HG02798 (cell line): ENCODE results near the gene ATG7.
"Not testable (repeated sequence)": the region's sequence is repeated elsewhere in the genome, so short reads cannot be mapped to it uniquely, and the experiment has no call there.

Experiments used
- ATAC-seq: cut with Tn5 transposase; IDR thresholded peaks from one replicate; pipeline ENCODE4 v1.9.1; 2021; ENCODE audit warnings: mild to moderate bottlenecking; ENCODE audit not compliant: unreplicated experiment, poor library complexity

The ATG7 gene

DNA sequence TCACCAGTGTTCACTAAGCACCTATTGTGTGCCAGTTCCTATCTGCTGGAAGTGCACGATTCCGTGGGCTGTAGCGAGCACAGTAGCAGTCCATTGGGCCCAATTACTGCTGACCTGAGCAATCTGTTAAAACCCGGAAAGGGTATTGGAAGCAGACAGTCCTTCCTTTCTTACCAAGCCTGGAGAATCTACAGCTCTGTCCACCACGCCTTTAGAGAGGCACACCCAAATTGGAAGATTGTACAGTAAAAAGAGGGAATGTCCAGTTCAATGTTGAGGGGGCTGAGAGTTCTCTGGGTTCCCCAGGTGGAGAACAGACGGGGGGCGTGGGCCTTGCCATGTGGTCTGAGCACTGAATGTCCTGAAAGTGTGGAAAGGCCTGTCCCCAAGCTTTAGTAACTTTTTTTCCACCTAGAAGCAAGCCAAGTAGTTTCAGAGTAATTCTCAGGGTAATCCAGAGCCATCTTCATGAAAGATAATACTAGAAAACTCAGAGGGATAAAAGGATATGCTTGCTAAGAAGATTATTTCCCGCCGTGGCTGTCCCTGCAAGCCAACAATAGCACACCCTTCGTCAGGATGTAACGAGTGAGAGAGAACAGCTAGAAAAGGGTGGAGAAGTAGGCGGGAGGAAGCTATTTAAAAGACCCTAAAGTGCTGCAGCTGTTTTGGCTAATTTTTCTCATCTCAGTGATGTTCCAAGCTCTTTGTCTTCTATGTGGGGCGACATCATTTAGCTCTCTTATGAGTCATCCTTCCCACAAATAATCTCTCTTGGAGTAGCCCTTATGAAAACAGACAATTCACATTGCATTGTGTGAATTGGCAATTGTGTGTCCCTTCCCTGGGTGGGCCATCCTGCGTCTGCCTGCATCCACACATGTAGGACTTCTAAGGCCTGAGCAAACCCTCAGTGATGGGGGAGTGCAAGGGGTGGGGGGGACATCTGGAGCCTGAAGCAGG is 181.0 kb downstream of the ATG7 start:
- no peak for ATAC-seq

DNA sequence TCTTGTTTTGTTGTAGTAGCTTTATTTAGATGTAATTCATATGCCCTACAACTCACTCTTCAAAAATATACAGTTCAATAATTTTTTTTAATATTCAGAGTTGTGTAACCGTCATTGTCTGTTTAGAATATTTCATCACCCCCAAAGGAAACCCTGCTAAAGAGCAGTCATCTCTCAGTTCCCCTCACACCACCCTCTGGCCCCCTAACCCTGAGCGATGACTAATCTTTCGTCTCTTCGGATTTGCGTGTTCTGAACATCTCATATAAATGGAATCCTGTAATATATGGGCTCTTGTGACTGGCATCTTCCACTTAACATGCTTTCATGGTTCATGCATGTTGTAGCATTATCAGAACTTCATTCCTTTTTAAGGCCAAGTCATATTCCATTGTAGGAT is 183.8 kb downstream of the ATG7 start:
- ATAC-seq = no peak

DNA sequence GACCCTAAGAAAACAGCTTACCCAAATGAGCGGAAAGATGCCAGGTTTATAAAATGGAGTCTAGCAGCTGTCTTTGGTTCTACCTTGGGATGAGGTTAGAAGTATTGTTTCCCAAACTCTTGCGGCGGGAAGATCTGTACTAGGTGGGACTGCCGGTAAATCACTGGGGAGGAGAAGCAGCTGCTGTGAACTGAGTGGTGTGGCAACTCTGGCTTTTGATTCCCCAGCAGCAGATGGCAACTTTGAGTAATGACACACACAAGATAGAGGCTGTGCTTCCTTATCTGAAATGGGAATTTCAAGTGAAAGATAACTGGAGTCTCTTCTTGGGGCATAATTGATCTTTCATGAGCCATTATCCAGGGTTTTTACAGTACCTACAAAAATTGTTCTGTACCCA is 184.9 kb downstream of the ATG7 start:
- no peak for ATAC-seq

DNA sequence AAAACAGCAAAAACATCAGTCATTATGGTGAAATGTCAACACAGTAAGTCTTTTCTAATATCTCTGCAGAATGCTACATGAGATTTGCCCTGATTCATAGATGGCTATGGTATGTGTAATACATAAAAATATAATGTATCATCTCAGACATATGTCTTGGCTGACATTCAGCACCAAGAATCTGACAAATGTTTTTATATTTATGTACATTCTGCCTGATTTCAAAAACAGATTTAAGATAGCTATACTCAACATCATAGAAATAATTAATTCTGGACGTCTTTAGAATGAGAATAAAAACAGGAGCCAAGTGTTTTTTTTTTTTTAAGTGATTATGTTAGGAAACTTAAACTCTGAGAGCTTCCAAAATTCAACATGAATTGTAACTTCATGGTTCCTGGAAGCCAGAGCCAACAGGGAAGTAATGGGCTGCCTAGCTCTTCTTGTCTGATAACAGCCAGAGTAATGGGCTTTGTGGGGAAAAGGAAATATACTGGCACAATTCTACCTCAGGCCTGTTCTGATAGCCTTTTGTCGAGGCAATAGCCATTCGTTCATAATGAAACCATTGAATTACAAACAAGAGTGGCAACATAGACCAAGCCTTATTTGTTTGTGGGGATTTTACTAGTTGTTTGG is 187.1 kb downstream of the ATG7 start:
- ATAC-seq = no peak

DNA sequence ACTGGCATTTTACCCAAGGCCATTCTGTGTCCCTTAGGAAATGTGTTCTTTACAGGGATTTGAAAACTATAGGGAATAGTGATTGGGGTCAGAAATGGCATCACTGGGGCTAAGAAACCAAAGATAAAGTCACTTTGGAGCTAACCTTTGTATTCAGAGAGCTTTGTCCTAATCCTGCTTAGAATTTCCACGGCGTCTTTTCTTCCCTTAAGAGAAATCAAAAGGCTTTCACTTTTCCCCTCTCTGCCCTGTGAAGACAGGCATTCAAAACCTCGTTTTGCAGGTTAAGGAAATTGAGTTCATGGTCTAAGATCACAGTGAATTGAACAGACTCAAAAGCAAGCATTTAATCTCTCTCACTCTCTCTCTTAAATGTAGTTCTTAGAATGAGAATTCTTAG is 189.0 kb downstream of the ATG7 start:
- ATAC-seq = no peak

DNA sequence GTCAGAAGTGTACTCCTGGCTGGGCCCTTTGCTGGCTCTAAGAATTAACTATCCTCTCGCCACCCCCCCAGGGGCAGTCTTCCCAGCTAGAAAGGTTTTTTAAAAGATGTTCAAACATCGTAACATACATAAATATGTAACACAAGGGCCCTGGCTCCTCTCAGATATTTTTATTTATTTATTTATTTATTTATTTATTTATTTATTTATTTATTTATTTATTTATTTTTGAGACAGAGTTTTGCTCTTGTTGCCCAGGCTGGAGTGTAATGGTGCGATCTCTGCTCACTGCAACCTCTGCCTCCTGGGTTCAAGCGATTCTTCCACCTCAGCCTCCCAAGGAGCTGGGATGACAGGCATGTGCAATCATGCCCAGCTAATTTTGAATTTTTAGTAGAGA is 190.5 kb downstream of the ATG7 start:
- not testable (repeated sequence) for ATAC-seq

DNA sequence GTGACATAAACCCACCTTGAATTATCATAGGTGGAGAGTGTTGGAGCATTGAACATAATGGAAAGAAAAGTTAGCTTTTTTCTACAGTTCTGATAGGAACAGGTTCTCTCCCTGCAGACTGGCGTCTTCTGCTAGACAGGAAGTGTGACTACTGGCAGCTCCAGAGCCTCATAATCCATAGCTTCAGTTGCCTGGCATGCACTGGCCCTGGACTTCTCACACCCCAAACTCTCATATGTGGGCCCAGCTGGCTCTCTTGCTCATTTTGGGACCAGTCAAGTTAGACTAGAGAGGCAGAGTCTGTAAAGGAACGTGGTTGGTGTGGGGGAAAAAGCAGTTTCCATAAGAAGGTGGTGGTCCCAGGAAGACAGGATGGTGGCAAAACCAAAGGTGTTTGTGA is 191.4 kb downstream of the ATG7 start:
- no peak for ATAC-seq

DNA sequence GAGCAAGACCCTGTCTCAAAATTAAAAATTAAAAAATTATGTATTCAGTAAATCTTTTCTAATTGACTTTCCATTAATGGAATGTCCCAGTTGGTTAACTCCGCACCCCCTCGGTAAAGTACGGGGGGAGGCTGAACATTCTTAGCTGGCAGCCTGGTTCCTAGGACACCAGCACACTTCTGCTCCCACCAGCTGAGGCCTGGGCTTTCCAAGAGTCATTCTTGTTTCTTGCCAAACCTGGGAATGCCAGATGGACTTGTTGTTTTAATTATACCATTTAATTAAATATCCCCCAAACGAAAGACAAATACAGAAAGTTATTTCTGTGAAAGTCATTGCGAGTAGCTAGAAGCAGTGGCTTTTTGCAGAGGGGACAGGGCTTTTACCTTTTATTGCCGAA is 192.2 kb downstream of the ATG7 start:
- no peak for ATAC-seq

DNA sequence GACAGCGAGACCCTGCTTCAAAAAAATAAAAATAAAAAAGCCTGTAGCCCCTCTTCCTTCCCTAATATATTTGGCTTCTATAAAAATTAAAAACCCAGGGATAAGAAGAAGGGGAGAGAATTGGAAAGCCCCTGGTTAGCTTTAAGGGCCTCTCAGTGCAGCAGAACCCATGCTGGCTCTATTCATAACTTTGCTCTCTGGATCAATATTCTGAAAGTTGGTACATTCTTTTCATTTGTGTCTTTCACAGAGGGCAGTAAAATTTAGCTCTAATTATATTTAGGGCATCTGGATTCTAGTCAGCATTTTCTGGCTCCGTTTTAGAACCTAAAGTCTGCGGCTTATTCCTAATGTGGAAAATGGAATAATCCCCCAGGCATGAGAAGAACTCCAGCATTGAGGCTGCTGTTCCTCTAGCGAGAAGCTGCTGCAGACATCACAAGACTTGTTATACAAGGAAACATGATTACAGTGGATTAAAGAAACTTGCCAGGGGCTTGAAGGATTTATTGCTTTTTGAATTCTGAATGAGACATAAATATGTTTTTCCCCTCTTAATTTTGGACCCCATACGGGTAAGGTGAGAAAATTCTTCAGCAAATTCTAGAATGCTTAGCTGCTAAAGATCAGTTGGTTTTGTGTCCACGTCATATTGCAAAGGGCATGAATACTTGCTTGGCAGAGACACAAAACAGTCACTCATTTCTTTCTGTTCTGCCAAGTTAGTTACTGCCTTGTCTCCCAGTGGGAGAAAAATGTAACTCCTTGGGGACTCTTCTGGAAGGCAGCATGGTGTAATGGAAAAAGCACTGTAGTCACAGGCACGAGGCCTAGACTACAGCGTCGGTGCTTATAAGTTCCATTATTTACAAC is 193.8 kb downstream of the ATG7 start:
- ATAC-seq = no peak

DNA sequence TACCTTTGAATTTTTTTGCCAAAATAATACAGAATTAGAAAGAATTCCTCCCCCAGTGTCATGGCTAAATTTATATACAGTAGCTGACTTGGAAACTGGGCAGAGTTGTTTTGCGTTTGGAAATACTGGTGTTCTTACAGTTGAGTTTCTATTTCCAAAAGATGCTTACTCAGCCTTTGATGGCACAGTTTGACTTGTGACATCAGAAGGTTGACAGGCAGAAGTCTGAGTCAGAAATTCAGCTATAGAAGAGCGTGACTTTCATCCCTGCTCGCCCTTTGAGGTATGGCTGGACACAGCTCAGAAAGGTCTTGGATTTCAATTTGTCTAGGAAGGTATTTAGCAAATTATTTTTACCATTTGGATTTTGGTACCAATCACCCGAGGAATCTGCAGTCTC is 195.7 kb downstream of the ATG7 start:
- no peak for ATAC-seq

DNA sequence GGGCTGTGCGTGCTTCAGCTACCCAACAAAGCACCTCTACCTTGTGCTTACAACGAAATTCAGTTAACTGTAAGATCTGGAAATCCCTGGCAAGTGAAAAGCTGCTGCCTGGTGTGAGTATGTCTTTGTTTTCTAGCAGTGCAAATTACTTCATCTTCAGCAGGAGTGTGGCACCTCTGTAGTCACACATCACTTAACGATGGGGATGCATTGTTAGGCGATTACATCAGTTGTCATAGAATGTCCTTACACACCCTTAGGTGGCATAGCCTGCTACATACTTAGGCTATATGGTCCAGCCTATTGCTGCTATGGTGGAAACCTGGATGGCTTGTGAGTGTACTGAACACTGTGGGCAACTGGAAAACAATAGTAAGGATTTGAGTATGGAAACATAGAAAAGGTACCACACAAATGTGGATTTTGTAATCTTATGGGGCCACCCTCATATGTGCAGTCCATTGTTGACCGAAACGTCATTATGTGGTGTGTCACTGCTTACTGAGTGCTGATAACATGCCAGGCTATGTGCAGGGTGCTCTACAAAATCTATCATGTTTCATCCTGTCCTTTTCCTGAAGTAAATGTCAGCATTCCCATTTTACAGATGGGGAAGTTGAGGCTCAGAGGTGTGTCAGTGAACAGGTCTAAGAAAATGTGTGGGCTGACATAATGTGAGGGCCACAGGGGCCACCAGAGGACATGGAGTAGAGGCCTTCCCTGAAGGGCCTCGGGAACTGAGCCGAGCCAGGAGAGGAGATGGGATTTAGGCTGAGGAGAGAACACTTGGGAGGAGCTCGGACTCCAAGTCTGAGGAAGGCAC is 198.0 kb downstream of the ATG7 start:
- no peak for ATAC-seq

DNA sequence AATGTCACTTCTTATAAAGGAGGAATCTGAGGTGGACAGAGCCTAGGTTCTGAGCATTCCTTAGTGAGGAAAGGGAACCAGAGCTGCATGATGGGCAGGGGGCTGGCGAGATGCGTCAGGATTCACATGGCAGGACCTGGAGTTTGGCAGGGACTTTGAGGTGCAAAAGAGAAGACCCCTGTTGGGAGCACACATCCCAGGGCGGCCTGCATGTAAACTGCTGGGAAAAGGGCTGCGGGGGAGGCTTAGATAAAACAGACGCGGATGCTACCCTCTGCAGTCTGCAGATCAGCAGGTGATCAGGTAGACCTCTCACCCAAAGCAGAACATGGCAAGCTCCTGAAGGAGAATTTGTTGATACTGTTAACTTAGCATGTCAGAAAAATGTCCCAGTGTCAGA is 203.1 kb downstream of the ATG7 start:
- no peak for ATAC-seq

DNA sequence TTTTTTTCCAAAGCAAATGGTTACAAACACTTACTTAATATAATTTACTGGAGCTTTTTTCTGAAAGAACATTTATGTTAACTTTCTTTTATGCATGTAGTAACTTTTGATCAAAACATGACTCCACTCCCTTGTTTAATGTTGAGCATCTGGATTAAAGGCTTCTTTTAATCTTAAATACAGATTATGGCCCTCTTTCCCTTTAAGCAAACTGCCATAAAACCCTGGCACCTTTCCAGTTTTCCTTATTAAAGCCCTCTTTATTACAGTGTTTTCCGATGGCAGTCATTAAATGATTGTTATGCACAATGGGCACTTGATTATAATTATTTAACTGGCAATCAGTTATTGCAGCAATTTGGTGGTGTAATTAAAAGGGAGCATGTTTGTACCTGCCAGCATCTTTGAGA is 204.5 kb downstream of the ATG7 start:
- no peak for ATAC-seq

DNA sequence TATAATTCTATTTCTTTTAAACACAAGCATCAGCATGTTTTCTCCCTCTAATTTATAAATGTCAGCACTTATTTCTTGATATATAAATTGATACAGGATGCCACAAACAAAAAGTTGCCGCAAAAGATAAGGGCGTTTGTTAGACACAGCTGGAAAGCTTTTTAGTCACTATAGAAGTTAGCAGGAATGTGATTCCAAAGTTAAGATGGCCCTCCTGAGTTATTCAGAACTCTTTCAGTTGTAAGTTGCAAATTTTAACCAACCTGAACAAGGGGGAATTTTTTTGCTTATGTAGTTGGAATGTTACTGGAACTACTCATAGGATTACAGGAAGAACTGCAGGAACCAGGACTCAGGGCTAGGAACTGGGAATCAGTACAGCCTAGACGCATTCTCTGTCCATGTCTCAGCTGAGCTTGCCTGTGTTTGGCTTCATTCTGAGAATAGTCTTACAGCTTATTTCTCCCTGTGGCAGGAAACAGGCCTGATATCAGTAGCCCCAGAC is 205.3 kb downstream of the ATG7 start:
- no peak for ATAC-seq

DNA sequence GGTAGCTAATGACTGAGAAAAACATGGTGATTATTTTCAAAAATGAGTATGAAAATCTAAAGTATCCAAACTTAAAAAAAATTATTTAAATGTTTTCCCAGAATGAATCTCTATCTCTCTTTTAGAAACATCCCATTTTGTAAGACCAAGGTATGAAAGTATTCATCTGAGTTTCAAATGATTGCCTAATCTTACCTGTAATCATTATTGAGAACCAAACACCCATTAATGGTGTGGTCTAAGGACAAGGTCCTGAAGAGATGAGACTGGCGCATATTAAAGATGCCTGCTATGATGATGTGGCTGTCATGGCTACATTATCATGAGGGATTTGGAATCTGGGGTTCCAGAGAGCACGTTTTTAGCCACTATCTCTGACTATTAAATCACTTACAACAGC is 206.0 kb downstream of the ATG7 start:
- ATAC-seq = no peak

DNA sequence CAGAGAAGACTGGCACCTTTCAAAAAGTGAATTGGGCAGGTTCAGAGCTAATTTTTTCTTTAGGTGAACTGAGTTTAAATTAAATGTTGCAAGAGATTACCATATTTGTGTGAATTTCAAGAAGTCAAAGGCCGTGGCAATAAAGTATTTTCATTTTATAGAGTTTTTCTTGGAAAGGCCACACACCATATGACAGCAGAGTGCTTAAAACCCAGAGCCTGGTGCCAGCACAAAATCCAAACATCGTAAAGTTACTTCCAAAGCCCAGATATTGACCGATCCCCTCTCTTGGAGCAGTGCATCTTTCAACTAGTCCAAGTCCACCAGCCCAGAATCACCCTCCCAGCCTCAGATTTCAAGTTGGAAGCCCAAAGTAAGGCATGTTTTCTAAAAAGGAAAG is 207.0 kb downstream of the ATG7 start:
- ATAC-seq = no peak

DNA sequence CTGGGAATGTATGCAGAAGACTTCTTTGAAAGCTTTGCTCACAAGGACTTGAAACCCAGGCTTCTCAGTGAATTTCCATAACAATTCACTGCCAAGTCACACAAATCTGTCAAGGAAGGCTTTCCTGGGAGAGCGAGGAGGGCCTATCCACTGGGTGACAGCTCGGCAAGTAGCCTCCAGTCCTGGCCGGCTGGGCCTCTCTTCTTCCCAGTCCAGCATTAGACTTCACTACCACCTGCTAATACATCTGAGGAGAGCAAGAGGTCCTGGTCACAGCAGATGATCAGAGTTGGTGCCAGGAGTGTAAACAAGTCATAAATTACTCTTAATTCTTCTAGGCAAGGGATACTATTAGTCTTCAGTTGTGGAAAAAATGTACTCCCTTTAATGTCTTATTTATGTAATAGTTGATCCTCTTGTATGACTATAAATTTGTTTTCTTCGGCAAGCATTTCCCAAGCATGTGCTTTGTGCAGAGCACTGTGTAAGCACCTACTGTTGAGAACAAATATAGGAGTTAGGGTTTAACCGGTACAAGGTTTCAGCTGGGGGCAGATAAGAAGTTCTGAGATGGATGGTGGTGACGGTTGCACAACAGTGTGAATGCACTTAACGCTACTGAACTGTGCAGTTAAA is 208.6 kb downstream of the ATG7 start:
- no peak for ATAC-seq

DNA sequence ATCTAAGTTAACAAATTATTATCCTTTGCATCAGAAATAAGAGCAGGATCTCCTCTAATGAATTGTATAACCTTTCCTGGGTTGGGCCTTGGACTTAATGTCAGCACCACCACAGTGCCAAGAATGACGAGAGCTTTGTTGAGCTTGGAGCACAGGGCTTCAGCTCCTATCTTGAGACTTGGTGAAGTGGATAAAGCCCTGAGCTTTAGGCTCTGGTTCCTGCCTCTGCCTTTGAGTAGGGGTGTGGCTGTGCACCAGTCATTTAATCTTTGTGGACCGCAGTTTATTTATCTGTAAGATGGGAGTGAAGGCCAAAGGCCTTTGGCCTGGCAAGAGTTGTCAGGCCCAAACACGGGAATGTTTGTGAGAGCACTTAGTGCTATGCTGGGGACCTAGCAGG is 209.4 kb downstream of the ATG7 start:
- no peak for ATAC-seq

DNA sequence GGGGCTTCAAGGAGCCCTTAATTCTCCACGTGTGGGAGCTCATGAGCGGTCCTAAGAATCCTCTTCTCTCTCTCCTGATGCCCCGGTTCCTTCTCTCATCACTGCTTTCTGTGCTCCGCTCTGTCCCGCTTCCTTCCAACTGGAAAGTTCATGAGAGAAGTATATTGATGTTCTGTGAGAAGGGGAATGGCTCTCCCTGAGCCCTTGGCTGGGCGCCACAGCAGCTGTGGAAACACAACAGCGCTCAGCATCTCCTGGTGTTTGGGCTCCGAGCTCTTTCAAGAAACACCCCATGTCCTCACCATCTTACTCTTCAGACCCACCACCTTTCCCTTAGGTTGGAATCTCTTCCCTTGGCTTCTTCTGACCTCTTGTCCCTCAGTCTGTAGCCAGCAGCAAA is 209.8 kb downstream of the ATG7 start:
- no peak for ATAC-seq
